HepG2 (cell line): ENCODE measurements around the gene TNFAIP1. TPM values are rescaled to one million over a fixed set of nuclear protein-coding genes. Genes with fewer than 3 reads are reported as not detected.

Experiments
- ATF7 ChIP-seq, 2 experiments: fragments of 450-650 bp in 1 of 2; sonication (generic) in 1 of 2; formaldehyde crosslinking in 1 of 2; IDR thresholded peaks; 2 replicates each; pipeline versions ENCODE4 v1.4.0 to v1.6.1; 2016 to 2020; ENCODE audit warnings: antibody characterized with exemption in 1 of 2, mild to moderate bottlenecking in 1 of 2, missing genetic modification reagents in 1 of 2
- FOXA1 ChIP-seq, 2 experiments: fragments of 450-650 bp in 1 of 2; sonication (generic) in 1 of 2; formaldehyde crosslinking in 1 of 2; IDR thresholded peaks; 2 replicates each; pipeline versions ENCODE4 v1.4.0 to v1.6.1; 2016 to 2020; ENCODE audit warnings: missing genetic modification reagents in 1 of 2
- HNRNPL ChIP-seq: fragments of 200-400 bp; formaldehyde crosslinking; IDR thresholded peaks from 2 replicates; pipeline ENCODE4 v1.6.1; 2017; ENCODE audit warnings: mild to moderate bottlenecking, low read depth, low read length
- HOXA3 ChIP-seq: sonication (generic); formaldehyde crosslinking; IDR thresholded peaks from 2 replicates; pipeline ENCODE4 v1.5.0; 2020; ENCODE audit warnings: missing genetic modification reagents
- NCOA1 ChIP-seq: sonication (generic); formaldehyde crosslinking; IDR thresholded peaks from 2 replicates; pipeline ENCODE4 v1.9.0; 2021; ENCODE audit warnings: missing genetic modification reagents
- NR1H2 ChIP-seq: sonication (generic); formaldehyde crosslinking; IDR thresholded peaks from 2 replicates; pipeline ENCODE4 v1.8.1; 2022; ENCODE audit warnings: low read depth, missing genetic modification reagents, borderline replicate concordance
- SNAPC2 ChIP-seq: sonication (generic); formaldehyde crosslinking; IDR thresholded peaks from 2 replicates; pipeline ENCODE4 v1.8.1; 2022; ENCODE audit warnings: mild to moderate bottlenecking, missing genetic modification reagents
- ZNF816 ChIP-seq: sonication (generic); formaldehyde crosslinking; IDR thresholded peaks from 2 replicates; pipeline ENCODE4 v1.8.0; 2022; ENCODE audit warnings: missing genetic modification reagents, mild to moderate bottlenecking, borderline replicate concordance
- polyA plus RNA-seq, 8 experiments: library from polyadenylated mRNA; depleted of rRNA in 3 of 8; stranded (reverse) in 7 of 8; unstranded in 1 of 8; fragments of >200 nt; fragmentation: Illumina TruSeq in 4 of 8; extraction: Trizol in 4 of 8; gene quantifications; 2 replicates each; pipeline versions ENCODE4 v1.2.1 to v1.2.3, GENCODE V29; 2011 to 2016; ENCODE audit warnings: low read depth in 4 of 8, missing spikeins in 1 of 8, mixed read lengths in 1 of 8; ENCODE audit not compliant: insufficient read depth in 1 of 8
- total RNA-seq, 5 experiments: library from RNA; depleted of rRNA; stranded (reverse); fragments of >200 nt; fragmentation: Illumina TruSeq; extraction: Trizol; gene quantifications; 2 replicates each; pipeline ENCODE4 v1.2.3, GENCODE V29; 2016; ENCODE audit warnings: low read depth in 1 of 5
- TF ChIP-seq, protein P1 (sequence below): sonication (generic); formaldehyde crosslinking; IDR thresholded peaks from 2 replicates; pipeline ENCODE4 v1.5.0; 2020; ENCODE audit warnings: mild to moderate bottlenecking, missing genetic modification reagents, borderline replicate concordance
- TF ChIP-seq, protein P2 (sequence below): sonication (generic); formaldehyde crosslinking; IDR thresholded peaks from 2 replicates; pipeline ENCODE4 v1.4.0; 2020; ENCODE audit warnings: missing genetic modification reagents, borderline replicate concordance

TNFAIP1 gene
- total and polyA plus RNA-seq, 2 of the 13 experiments (the other 11 are each of a cell fraction or from before 2014, with no cell fraction given) = 17.5 to 40.6 TPM

DNA sequence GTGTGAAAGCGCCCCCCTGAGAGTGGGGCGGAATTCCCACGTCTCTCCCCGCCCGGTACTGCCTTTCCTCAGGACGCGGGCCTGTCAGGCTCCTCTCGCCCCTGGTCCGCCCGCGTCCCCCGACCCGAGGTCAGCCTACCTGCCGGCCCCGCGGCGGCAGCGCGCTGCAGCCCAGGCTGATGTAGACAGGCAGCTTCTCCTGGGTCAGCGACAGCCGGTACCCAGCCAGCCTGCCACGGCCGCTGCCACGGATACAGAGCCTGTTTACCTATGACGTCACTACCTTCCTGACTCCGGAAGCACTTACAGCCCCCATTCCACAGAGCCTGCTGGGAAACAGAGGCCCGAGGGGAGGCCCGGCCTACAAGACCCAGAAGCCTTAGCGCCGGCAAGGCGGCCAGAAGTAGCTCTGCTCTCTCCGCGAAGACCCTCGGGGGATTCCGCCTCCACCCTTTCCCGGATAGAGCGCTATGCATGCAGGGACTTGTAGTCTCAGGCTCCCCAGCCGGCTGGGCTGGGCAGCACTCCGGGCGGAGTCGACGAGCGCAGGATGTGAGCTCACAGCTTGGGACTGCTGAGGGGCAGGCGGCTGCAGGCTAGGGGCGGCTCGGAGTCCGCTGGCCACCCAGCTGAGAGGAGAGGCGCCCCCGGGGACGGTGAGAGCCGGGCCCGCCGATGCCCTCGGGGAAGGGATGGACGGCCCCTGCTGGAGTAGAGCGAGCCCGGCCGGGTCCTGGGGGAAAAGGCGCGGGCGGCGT is at the start of gene TNFAIP1, which contains the start of gene IFT20 (continued):
- TF ChIP-seq, protein P1, sequence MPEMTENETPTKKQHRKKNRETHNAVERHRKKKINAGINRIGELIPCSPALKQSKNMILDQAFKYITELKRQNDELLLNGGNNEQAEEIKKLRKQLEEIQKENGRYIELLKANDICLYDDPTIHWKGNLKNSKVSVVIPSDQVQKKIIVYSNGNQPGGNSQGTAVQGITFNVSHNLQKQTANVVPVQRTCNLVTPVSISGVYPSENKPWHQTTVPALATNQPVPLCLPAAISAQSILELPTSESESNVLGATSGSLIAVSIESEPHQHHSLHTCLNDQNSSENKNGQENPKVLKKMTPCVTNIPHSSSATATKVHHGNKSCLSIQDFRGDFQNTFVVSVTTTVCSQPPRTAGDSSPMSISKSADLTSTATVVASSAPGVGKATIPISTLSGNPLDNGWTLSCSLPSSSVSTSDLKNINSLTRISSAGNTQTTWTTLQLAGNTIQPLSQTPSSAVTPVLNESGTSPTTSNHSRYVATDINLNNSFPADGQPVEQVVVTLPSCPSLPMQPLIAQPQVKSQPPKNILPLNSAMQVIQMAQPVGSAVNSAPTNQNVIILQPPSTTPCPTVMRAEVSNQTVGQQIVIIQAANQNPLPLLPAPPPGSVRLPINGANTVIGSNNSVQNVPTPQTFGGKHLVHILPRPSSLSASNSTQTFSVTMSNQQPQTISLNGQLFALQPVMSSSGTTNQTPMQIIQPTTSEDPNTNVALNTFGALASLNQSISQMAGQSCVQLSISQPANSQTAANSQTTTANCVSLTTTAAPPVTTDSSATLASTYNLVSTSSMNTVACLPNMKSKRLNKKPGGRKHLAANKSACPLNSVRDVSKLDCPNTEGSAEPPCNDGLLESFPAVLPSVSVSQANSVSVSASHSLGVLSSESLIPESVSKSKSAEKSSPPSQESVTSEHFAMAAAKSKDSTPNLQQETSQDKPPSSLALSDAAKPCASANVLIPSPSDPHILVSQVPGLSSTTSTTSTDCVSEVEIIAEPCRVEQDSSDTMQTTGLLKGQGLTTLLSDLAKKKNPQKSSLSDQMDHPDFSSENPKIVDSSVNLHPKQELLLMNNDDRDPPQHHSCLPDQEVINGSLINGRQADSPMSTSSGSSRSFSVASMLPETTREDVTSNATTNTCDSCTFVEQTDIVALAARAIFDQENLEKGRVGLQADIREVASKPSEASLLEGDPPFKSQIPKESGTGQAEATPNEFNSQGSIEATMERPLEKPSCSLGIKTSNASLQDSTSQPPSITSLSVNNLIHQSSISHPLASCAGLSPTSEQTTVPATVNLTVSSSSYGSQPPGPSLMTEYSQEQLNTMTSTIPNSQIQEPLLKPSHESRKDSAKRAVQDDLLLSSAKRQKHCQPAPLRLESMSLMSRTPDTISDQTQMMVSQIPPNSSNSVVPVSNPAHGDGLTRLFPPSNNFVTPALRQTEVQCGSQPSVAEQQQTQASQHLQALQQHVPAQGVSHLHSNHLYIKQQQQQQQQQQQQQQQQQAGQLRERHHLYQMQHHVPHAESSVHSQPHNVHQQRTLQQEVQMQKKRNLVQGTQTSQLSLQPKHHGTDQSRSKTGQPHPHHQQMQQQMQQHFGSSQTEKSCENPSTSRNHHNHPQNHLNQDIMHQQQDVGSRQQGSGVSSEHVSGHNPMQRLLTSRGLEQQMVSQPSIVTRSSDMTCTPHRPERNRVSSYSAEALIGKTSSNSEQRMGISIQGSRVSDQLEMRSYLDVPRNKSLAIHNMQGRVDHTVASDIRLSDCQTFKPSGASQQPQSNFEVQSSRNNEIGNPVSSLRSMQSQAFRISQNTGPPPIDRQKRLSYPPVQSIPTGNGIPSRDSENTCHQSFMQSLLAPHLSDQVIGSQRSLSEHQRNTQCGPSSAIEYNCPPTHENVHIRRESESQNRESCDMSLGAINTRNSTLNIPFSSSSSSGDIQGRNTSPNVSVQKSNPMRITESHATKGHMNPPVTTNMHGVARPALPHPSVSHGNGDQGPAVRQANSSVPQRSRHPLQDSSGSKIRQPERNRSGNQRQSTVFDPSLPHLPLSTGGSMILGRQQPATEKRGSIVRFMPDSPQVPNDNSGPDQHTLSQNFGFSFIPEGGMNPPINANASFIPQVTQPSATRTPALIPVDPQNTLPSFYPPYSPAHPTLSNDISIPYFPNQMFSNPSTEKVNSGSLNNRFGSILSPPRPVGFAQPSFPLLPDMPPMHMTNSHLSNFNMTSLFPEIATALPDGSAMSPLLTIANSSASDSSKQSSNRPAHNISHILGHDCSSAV (CRISPR knock-in tag) = no peak
- TF ChIP-seq ZNF816 (CRISPR knock-in tag) (no peak), NR1H2 (CRISPR knock-in tag) (no peak), HNRNPL (no peak), NCOA1 (no peak), HOXA3 (CRISPR knock-in tag) (peak; percentile 96), SNAPC2 (CRISPR knock-in tag) (no peak), ATF7 (IDR thresholded peaks at IDR 0.05) (peak; percentile 100), ATF7 (CRISPR knock-in tag; IDR thresholded peaks at IDR 0.05) (peak; percentile 100), FOXA1 (IDR thresholded peaks at IDR 0.05) (0 out of 2 replicates have a peak, but pooled peaks have one; percentile 39), FOXA1 (CRISPR knock-in tag; IDR thresholded peaks at IDR 0.05) (peak; percentile 99)
- TF ChIP-seq, protein P2, sequence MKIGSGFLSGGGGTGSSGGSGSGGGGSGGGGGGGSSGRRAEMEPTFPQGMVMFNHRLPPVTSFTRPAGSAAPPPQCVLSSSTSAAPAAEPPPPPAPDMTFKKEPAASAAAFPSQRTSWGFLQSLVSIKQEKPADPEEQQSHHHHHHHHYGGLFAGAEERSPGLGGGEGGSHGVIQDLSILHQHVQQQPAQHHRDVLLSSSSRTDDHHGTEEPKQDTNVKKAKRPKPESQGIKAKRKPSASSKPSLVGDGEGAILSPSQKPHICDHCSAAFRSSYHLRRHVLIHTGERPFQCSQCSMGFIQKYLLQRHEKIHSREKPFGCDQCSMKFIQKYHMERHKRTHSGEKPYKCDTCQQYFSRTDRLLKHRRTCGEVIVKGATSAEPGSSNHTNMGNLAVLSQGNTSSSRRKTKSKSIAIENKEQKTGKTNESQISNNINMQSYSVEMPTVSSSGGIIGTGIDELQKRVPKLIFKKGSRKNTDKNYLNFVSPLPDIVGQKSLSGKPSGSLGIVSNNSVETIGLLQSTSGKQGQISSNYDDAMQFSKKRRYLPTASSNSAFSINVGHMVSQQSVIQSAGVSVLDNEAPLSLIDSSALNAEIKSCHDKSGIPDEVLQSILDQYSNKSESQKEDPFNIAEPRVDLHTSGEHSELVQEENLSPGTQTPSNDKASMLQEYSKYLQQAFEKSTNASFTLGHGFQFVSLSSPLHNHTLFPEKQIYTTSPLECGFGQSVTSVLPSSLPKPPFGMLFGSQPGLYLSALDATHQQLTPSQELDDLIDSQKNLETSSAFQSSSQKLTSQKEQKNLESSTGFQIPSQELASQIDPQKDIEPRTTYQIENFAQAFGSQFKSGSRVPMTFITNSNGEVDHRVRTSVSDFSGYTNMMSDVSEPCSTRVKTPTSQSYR (CRISPR knock-in tag) = 0 out of 2 replicates have a peak, but pooled peaks have one; percentile 9
